Measurements from ENCODE around the gene SBF1. TPM values are rescaled to one million over a fixed set of nuclear protein-coding genes. Genes with fewer than 3 reads are reported as not detected.

Gene SBF1
- total and polyA plus RNA-seq, 2 donors (not counting 1 experiment from before 2014, with no cell fraction given) = 13.5 to 75.8 TPM

- H3K36me3 ChIP-seq (ENCODE audit: control insufficient read depth, insufficient read depth, low read length) = no peaks in the 10 kb centered on the region
- no peaks in the 10 kb centered on the region for H4K20me1 ChIP-seq (ENCODE audit: control insufficient read depth, extremely low read depth, insufficient read depth, low read length)
- no peaks in the 10 kb centered on the region for H3K79me2 ChIP-seq (ENCODE audit: control insufficient read depth, insufficient read depth, low read length)
- H3K27me3 ChIP-seq (ENCODE audit: control insufficient read depth, insufficient read depth, low read length) = peaks cover 32% of the 10 kb centered on the region
- H3K9me3 ChIP-seq (ENCODE audit: control insufficient read depth, insufficient read depth, low read depth, low read length) = no peaks in the 10 kb centered on the region
- peak overlapping the region in 3 of 4 experiments; percentile 17 to 70 (median 60) for H3K4me3 ChIP-seq (replicated peaks in 1 of 4; ENCODE audit: control extremely low read depth in 1 of 4, insufficient read depth in 1 of 4, low read depth in 3 of 4, low read length in 4 of 4)
- no peak overlapping the region for H3K27ac ChIP-seq (ENCODE audit: insufficient read depth, low read length)
- no peak for TF ChIP-seq CTCF (conservative IDR thresholded peaks at IDR 0.05 in 1 of 2, IDR thresholded peaks at IDR 0.05 in 1 of 2; ENCODE audit: low read depth in 1 of 2, low read length in 2 of 2)
- TF ChIP-seq EZH2 (IDR thresholded peaks at IDR 0.05; ENCODE audit: low read length, missing control alignments) = peak; percentile 86
- no peak overlapping the region for H3K9ac ChIP-seq (ENCODE audit: insufficient read depth, low read length)
- H3K4me2 ChIP-seq (ENCODE audit: extremely low read depth, insufficient read depth, low read length) = peak overlapping the region; percentile 25
- no peak overlapping the region for H2AFZ ChIP-seq (ENCODE audit: low read length)
- H3K4me1 ChIP-seq (ENCODE audit: control insufficient read depth, extremely low read depth, insufficient read depth, low read length) = no peaks in the 10 kb centered on the region
- no peak for DNase-seq (ENCODE audit: low read depth in 2 of 2)
Observed at GRCh38 chr22:50482107-50483074, 7.6 kb upstream of the SBF1 start.

GRCh38 chr22:50481440-50482106, 6.7 kb upstream of the SBF1 start, which contains the start of gene ADM2:
ADM2 (plus strand) TSS chr22:50481543; CDS start chr22:50481848, 305 bp downstream.
- Histone ChIP-seq H4K20me1 (ENCODE audit: control insufficient read depth, extremely low read depth, insufficient read depth, low read length) (no peaks in the 10 kb centered on the region), H3K4me2 (ENCODE audit: extremely low read depth, insufficient read depth, low read length) (peak within 1 kb of the TSS; percentile 25), H3K4me1 (ENCODE audit: control insufficient read depth, extremely low read depth, insufficient read depth, low read length) (no peaks in the 10 kb centered on the region), H2AFZ (ENCODE audit: low read length) (no peak within 1 kb of the TSS), H3K4me3 (replicated peaks in 1 of 4; ENCODE audit: control extremely low read depth in 1 of 4, insufficient read depth in 1 of 4, low read depth in 3 of 4, low read length in 4 of 4) (peak within 1 kb of the TSS in 3 of 4 experiments; percentile 17 to 70 (median 60)), H3K9ac (ENCODE audit: insufficient read depth, low read length) (no peak within 1 kb of the TSS), H3K79me2 (ENCODE audit: control insufficient read depth, insufficient read depth, low read length) (no peaks in the 10 kb centered on the region), H3K27me3 (ENCODE audit: control insufficient read depth, insufficient read depth, low read length) (peaks cover 32% of the 10 kb centered on the region), H3K36me3 (ENCODE audit: control insufficient read depth, insufficient read depth, low read length) (no peaks in the 10 kb centered on the region), H3K27ac (ENCODE audit: insufficient read depth, low read length) (no peak within 1 kb of the TSS), H3K9me3 (ENCODE audit: control insufficient read depth, insufficient read depth, low read depth, low read length) (no peaks in the 10 kb centered on the region)
- no peak for TF ChIP-seq CTCF (conservative IDR thresholded peaks at IDR 0.05 in 1 of 2, IDR thresholded peaks at IDR 0.05 in 1 of 2; ENCODE audit: low read depth in 1 of 2, low read length in 2 of 2)
- no peak for TF ChIP-seq EZH2 (IDR thresholded peaks at IDR 0.05; ENCODE audit: low read length, missing control alignments)
- peak in 1 of 2 donors; percentile 31 for DNase-seq (ENCODE audit: low read depth in 2 of 2)

- no peak overlapping the region for H2AFZ ChIP-seq (ENCODE audit: low read length)
- peaks cover 32% of the 10 kb centered on the region for H3K27me3 ChIP-seq (ENCODE audit: control insufficient read depth, insufficient read depth, low read length)
- H3K9ac ChIP-seq (ENCODE audit: insufficient read depth, low read length) = no peak overlapping the region
- no peaks in the 10 kb centered on the region for H3K79me2 ChIP-seq (ENCODE audit: control insufficient read depth, insufficient read depth, low read length)
- no peaks in the 10 kb centered on the region for H3K4me1 ChIP-seq (ENCODE audit: control insufficient read depth, extremely low read depth, insufficient read depth, low read length)
- H3K4me3 ChIP-seq (replicated peaks in 1 of 4; ENCODE audit: control extremely low read depth in 1 of 4, insufficient read depth in 1 of 4, low read depth in 3 of 4, low read length in 4 of 4) = peak overlapping the region in 1 of 4 experiments; percentile 60
- DNase-seq (ENCODE audit: low read depth in 2 of 2) = no peak
- H3K4me2 ChIP-seq (ENCODE audit: extremely low read depth, insufficient read depth, low read length) = no peak overlapping the region
- no peaks in the 10 kb centered on the region for H4K20me1 ChIP-seq (ENCODE audit: control insufficient read depth, extremely low read depth, insufficient read depth, low read length)
- no peaks in the 10 kb centered on the region for H3K9me3 ChIP-seq (ENCODE audit: control insufficient read depth, insufficient read depth, low read depth, low read length)
- no peaks in the 10 kb centered on the region for H3K36me3 ChIP-seq (ENCODE audit: control insufficient read depth, insufficient read depth, low read length)
- TF ChIP-seq EZH2 (IDR thresholded peaks at IDR 0.05; ENCODE audit: low read length, missing control alignments) (peak; percentile 86), CTCF (conservative IDR thresholded peaks at IDR 0.05 in 1 of 2, IDR thresholded peaks at IDR 0.05 in 1 of 2; ENCODE audit: low read depth in 1 of 2, low read length in 2 of 2) (no peak)
- no peak overlapping the region for H3K27ac ChIP-seq (ENCODE audit: insufficient read depth, low read length)
Observed at GRCh38 chr22:50481045-50481439, 6.2 kb upstream of the SBF1 start.
